Measurements from ENCODE around the gene SMURF1.

The SMURF1 gene

GRCh38 chr7:98988641-98989040, 155.3 kb downstream of the SMURF1 start:
- Histone ChIP-seq H3K27ac (replicated peaks; ENCODE audit: low read length) (no peak overlapping the region), H3K9me3 (replicated peaks in 1 of 2; ENCODE audit: control insufficient read depth in 2 of 2, insufficient read depth in 1 of 2, low read depth in 1 of 2, low read length in 2 of 2) (peaks cover 7 to 18% of the 10 kb centered on the region in 2 donors)

DNA sequence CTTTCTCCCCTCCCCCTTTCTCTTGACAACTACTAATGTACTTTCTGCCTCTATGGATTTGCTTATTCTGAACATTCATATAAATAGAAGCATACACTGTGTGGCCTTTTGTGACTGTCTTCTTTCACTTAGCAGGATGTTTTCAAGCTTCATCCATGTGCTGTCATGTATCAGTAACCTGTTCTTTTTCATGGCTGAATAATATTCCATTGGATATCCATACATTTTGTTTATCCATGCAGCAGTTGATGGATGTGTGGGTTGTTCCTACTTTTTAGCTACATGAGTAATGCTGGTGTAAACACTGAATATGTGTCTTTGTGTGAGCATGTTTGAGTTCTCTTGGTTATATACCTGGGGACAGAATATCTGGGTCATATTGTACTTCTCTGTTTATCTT, 158.0 kb downstream of the SMURF1 start:
- Histone ChIP-seq H3K14ac (ENCODE audit: low read length) (no peak overlapping the region), H4K8ac (ENCODE audit: low read depth, low read length) (no peak overlapping the region), H2BK15ac (ENCODE audit: low read length) (no peak overlapping the region), H4K91ac (ENCODE audit: low read depth, low read length, poor library complexity) (no peak overlapping the region), H3K79me1 (ENCODE audit: low read depth, low read length) (no peaks in the 10 kb centered on the region), H2BK120ac (ENCODE audit: low read depth, low read length) (no peak overlapping the region), H3K4me1 (ENCODE audit: control insufficient read depth in 2 of 2, insufficient read depth in 1 of 2, low read depth in 1 of 2, low read length in 2 of 2) (no peaks in the 10 kb centered on the region), H2BK12ac (ENCODE audit: low read length) (no peak overlapping the region), H3K36me3 (replicated peaks in 1 of 2; ENCODE audit: control insufficient read depth in 2 of 2, insufficient read depth in 2 of 2, low read length in 2 of 2) (peaks cover 61 to 100% of the 10 kb centered on the region in 2 donors), H3K27ac (replicated peaks; ENCODE audit: low read length) (no peak overlapping the region), H2AFZ (ENCODE audit: low read length) (no peak overlapping the region), H3K4me3 (ENCODE audit: low read length in 2 of 2) (no peak overlapping the region), H3K18ac (ENCODE audit: low read length) (no peak overlapping the region), H3K23ac (ENCODE audit: low read depth, low read length, poor library complexity) (no peak overlapping the region), H3K9me3 (replicated peaks in 1 of 2; ENCODE audit: control insufficient read depth in 2 of 2, insufficient read depth in 1 of 2, low read depth in 1 of 2, low read length in 2 of 2) (peaks cover 4 to 18% of the 10 kb centered on the region in 2 donors), H2BK5ac (ENCODE audit: low read length) (no peak overlapping the region), H3K27me3 (ENCODE audit: control insufficient read depth in 3 of 3, insufficient read depth in 3 of 3, low read depth in 1 of 3, low read length in 3 of 3) (no peaks in the 10 kb centered on the region), H3K9ac (ENCODE audit: low read depth, low read length, poor library complexity) (no peak overlapping the region), H3K4me2 (ENCODE audit: insufficient read depth, low read length, poor library complexity, severe bottlenecking) (no peak overlapping the region), H2AK5ac (ENCODE audit: low read depth, low read length) (no peak overlapping the region), H3K4ac (ENCODE audit: low read length) (no peak overlapping the region)
- no peak for DNase-seq (ENCODE audit: low spot score)

More at GRCh38 chr7:98988641-98989040, 155.3 kb downstream of the SMURF1 start:
- Histone ChIP-seq H2BK15ac (ENCODE audit: low read length) (no peak overlapping the region), H3K18ac (ENCODE audit: low read length) (no peak overlapping the region), H3K4me2 (ENCODE audit: insufficient read depth, low read length, poor library complexity, severe bottlenecking) (no peak overlapping the region), H3K23ac (ENCODE audit: low read depth, low read length, poor library complexity) (no peak overlapping the region), H3K4ac (ENCODE audit: low read length) (no peak overlapping the region), H4K91ac (ENCODE audit: low read depth, low read length, poor library complexity) (no peak overlapping the region), H2BK5ac (ENCODE audit: low read length) (no peak overlapping the region), H3K27me3 (ENCODE audit: control insufficient read depth in 3 of 3, insufficient read depth in 3 of 3, low read depth in 1 of 3, low read length in 3 of 3) (no peaks in the 10 kb centered on the region), H2AK5ac (ENCODE audit: low read depth, low read length) (no peak overlapping the region), H3K79me1 (ENCODE audit: low read depth, low read length) (no peaks in the 10 kb centered on the region), H4K8ac (ENCODE audit: low read depth, low read length) (no peak overlapping the region), H2BK120ac (ENCODE audit: low read depth, low read length) (no peak overlapping the region), H3K14ac (ENCODE audit: low read length) (no peak overlapping the region), H3K4me3 (ENCODE audit: low read length in 2 of 2) (no peak overlapping the region), H3K4me1 (ENCODE audit: control insufficient read depth in 2 of 2, insufficient read depth in 1 of 2, low read depth in 1 of 2, low read length in 2 of 2) (no peaks in the 10 kb centered on the region), H3K9ac (ENCODE audit: low read depth, low read length, poor library complexity) (no peak overlapping the region), H2BK12ac (ENCODE audit: low read length) (no peak overlapping the region), H3K36me3 (replicated peaks in 1 of 2; ENCODE audit: control insufficient read depth in 2 of 2, insufficient read depth in 2 of 2, low read length in 2 of 2) (peaks cover 65 to 100% of the 10 kb centered on the region in 2 donors), H2AFZ (ENCODE audit: low read length) (no peak overlapping the region)
- no CpG with 5 or more reads among the region's 15 CpGs for WGBS, 2 donors (ENCODE audit: extremely low coverage in 2 of 2, insufficient read length in 2 of 2, insufficient replicate concordance in 1 of 2)
- no peak for DNase-seq (ENCODE audit: low spot score)

GRCh38 chr7:98985406-98985805, 158.5 kb downstream of the SMURF1 start:
- Histone ChIP-seq H3K27me3 (ENCODE audit: control insufficient read depth in 3 of 3, insufficient read depth in 3 of 3, low read depth in 1 of 3, low read length in 3 of 3) (no peaks in the 10 kb centered on the region), H3K27ac (replicated peaks; ENCODE audit: low read length) (no peak overlapping the region), H2AK5ac (ENCODE audit: low read depth, low read length) (no peak overlapping the region), H3K79me1 (ENCODE audit: low read depth, low read length) (no peaks in the 10 kb centered on the region), H3K9ac (ENCODE audit: low read depth, low read length, poor library complexity) (no peak overlapping the region), H3K14ac (ENCODE audit: low read length) (no peak overlapping the region), H4K91ac (ENCODE audit: low read depth, low read length, poor library complexity) (no peak overlapping the region), H3K23ac (ENCODE audit: low read depth, low read length, poor library complexity) (no peak overlapping the region), H3K4ac (ENCODE audit: low read length) (no peak overlapping the region), H2BK120ac (ENCODE audit: low read depth, low read length) (no peak overlapping the region), H2BK12ac (ENCODE audit: low read length) (no peak overlapping the region), H3K4me1 (ENCODE audit: control insufficient read depth in 2 of 2, insufficient read depth in 1 of 2, low read depth in 1 of 2, low read length in 2 of 2) (no peaks in the 10 kb centered on the region), H4K8ac (ENCODE audit: low read depth, low read length) (no peak overlapping the region), H3K4me2 (ENCODE audit: insufficient read depth, low read length, poor library complexity, severe bottlenecking) (no peak overlapping the region), H2BK15ac (ENCODE audit: low read length) (no peak overlapping the region), H3K36me3 (replicated peaks in 1 of 2; ENCODE audit: control insufficient read depth in 2 of 2, insufficient read depth in 2 of 2, low read length in 2 of 2) (peaks cover 61 to 100% of the 10 kb centered on the region in 2 donors), H3K9me3 (replicated peaks in 1 of 2; ENCODE audit: control insufficient read depth in 2 of 2, insufficient read depth in 1 of 2, low read depth in 1 of 2, low read length in 2 of 2) (peaks cover 4 to 18% of the 10 kb centered on the region in 2 donors), H3K18ac (ENCODE audit: low read length) (no peak overlapping the region), H2BK5ac (ENCODE audit: low read length) (no peak overlapping the region), H2AFZ (ENCODE audit: low read length) (no peak overlapping the region), H3K4me3 (ENCODE audit: low read length in 2 of 2) (no peak overlapping the region)
- WGBS, 2 donors (ENCODE audit: extremely low coverage in 2 of 2, insufficient read length in 2 of 2, insufficient replicate concordance in 1 of 2), result no CpG with 5 or more reads among the region's 4 CpGs
- DNase-seq (ENCODE audit: low spot score), result no peak

GRCh38 chr7:98984126-98984525, 159.8 kb downstream of the SMURF1 start:
- no peak overlapping the region for H3K4me3 ChIP-seq (ENCODE audit: low read length in 2 of 2)
- H2AK5ac ChIP-seq (ENCODE audit: low read depth, low read length), result no peak overlapping the region
- no peak overlapping the region for H2BK5ac ChIP-seq (ENCODE audit: low read length)
- no peaks in the 10 kb centered on the region for H3K79me1 ChIP-seq (ENCODE audit: low read depth, low read length)
- no peaks in the 10 kb centered on the region for H3K4me1 ChIP-seq (ENCODE audit: control insufficient read depth in 2 of 2, insufficient read depth in 1 of 2, low read depth in 1 of 2, low read length in 2 of 2)
- no peak overlapping the region for H4K91ac ChIP-seq (ENCODE audit: low read depth, low read length, poor library complexity)
- H3K27me3 ChIP-seq (ENCODE audit: control insufficient read depth in 3 of 3, insufficient read depth in 3 of 3, low read depth in 1 of 3, low read length in 3 of 3), result no peaks in the 10 kb centered on the region
- WGBS, 2 donors (ENCODE audit: extremely low coverage in 2 of 2, insufficient read length in 2 of 2, insufficient replicate concordance in 1 of 2), result no CpG with 5 or more reads among the region's 11 CpGs
- no peak overlapping the region for H3K4ac ChIP-seq (ENCODE audit: low read length)
- H2AFZ ChIP-seq (ENCODE audit: low read length), result no peak overlapping the region
- no peak for DNase-seq (ENCODE audit: low spot score)
- H3K23ac ChIP-seq (ENCODE audit: low read depth, low read length, poor library complexity), result no peak overlapping the region
- H4K8ac ChIP-seq (ENCODE audit: low read depth, low read length), result no peak overlapping the region
- no peak overlapping the region for H2BK15ac ChIP-seq (ENCODE audit: low read length)
- H3K4me2 ChIP-seq (ENCODE audit: insufficient read depth, low read length, poor library complexity, severe bottlenecking), result no peak overlapping the region
- H3K14ac ChIP-seq (ENCODE audit: low read length), result no peak overlapping the region
- no peak overlapping the region for H3K18ac ChIP-seq (ENCODE audit: low read length)
- H2BK12ac ChIP-seq (ENCODE audit: low read length), result no peak overlapping the region
- H3K9me3 ChIP-seq (replicated peaks in 1 of 2; ENCODE audit: control insufficient read depth in 2 of 2, insufficient read depth in 1 of 2, low read depth in 1 of 2, low read length in 2 of 2), result peaks cover 4 to 18% of the 10 kb centered on the region in 2 donors
- H3K36me3 ChIP-seq (replicated peaks in 1 of 2; ENCODE audit: control insufficient read depth in 2 of 2, insufficient read depth in 2 of 2, low read length in 2 of 2), result peaks cover 53 to 100% of the 10 kb centered on the region in 2 donors
- no peak overlapping the region for H3K27ac ChIP-seq (replicated peaks; ENCODE audit: low read length)
- H2BK120ac ChIP-seq (ENCODE audit: low read depth, low read length), result no peak overlapping the region
- H3K9ac ChIP-seq (ENCODE audit: low read depth, low read length, poor library complexity), result no peak overlapping the region
